WTC11 (cell line): ENCODE data around the gene OR1D5. TPM values are rescaled to one million over a fixed set of nuclear protein-coding genes. Genes with fewer than 3 reads are reported as not detected.

Experiments used
- ATAC-seq: fragments of 200-7000 bp; cut with Tn5 transposase; 2 replicates; pipeline ENCODE4 v1.10.0; 2021; ENCODE audit warnings: mild to moderate bottlenecking, moderate library complexity
- CTCF ChIA-PET: fragments of 300-600 bp; sonication (Branson Sonifier 250); formaldehyde crosslinking; loops from one replicate; lab custom pipeline; 2021; ENCODE audit warnings: antibody characterized with exemption; lab: Charles Lee
- POLR2A ChIA-PET: fragments of 350-600 bp; sonication (Branson Sonifier 250); formaldehyde crosslinking; loops from one replicate; lab custom pipeline; 2021; ENCODE audit warnings: antibody characterized with exemption; lab: Charles Lee
- DNase-seq: peaks from one replicate; pipeline ENCODE4 v3.0.0; 2021; ENCODE audit warnings: low spot score
- H3K27ac Mint-ChIP-seq: 2 replicates; pipeline ENCODE4 v1.8.0; 2021; ENCODE audit warnings: mixed read lengths
- H3K27me3 Mint-ChIP-seq: 2 replicates; pipeline ENCODE4 v1.8.0; 2021; ENCODE audit warnings: low read depth, mild to moderate bottlenecking, moderate library complexity, mixed read lengths
- H3K36me3 Mint-ChIP-seq: 2 replicates; pipeline ENCODE4 v1.8.0; 2021; ENCODE audit warnings: mixed read lengths
- H3K4me1 Mint-ChIP-seq: 2 replicates; pipeline ENCODE4 v1.8.0; 2022; ENCODE audit warnings: mixed read lengths
- H3K4me3 Mint-ChIP-seq: 2 replicates; pipeline ENCODE4 v1.8.0; 2021; ENCODE audit warnings: mild to moderate bottlenecking, moderate library complexity, mixed read lengths
- H3K9me3 Mint-ChIP-seq: 2 replicates; pipeline ENCODE4 v1.8.0; 2021; ENCODE audit warnings: mixed read lengths
- GABPB1 ChIP-seq: sonication (generic); formaldehyde crosslinking; IDR thresholded peaks from 2 replicates; pipeline ENCODE4 v1.8.1; 2023; ENCODE audit warnings: mild to moderate bottlenecking, missing genetic modification reagents
- IRF2 ChIP-seq: sonication (generic); formaldehyde crosslinking; IDR thresholded peaks from 2 replicates; pipeline ENCODE4 v1.8.0; 2022; ENCODE audit warnings: low read depth, missing genetic modification reagents, borderline replicate concordance
- JAZF1 ChIP-seq: fragments of 250-450 bp; sonication (Bioruptor Pico); IDR thresholded peaks from 2 replicates; pipeline ENCODE4 v1.9.0; 2021; ENCODE audit warnings: moderate library complexity, mild to moderate bottlenecking, inconsistent platforms
- JUN ChIP-seq: sonication (generic); formaldehyde crosslinking; IDR thresholded peaks from 2 replicates; pipeline ENCODE4 v1.8.0; 2023; ENCODE audit warnings: mild to moderate bottlenecking, missing genetic modification reagents
- MXD4 ChIP-seq: fragments of 250-450 bp; sonication (Bioruptor Pico); IDR thresholded peaks from 2 replicates; pipeline ENCODE4 v1.8.0; 2021; ENCODE audit warnings: mild to moderate bottlenecking, moderate library complexity, borderline replicate concordance
- NFATC4 ChIP-seq: fragments of 250-450 bp; sonication (Bioruptor Pico); IDR thresholded peaks from 2 replicates; pipeline ENCODE4 v1.9.0; 2021; ENCODE audit warnings: mild to moderate bottlenecking
- NR3C1 ChIP-seq: sonication (generic); formaldehyde crosslinking; conservative IDR thresholded peaks from 2 replicates; pipeline ENCODE4 v1.8.1; 2023; ENCODE audit warnings: low read depth, mild to moderate bottlenecking, missing genetic modification reagents
- PRRX2 ChIP-seq: fragments of 250-450 bp; sonication (Bioruptor Pico); IDR thresholded peaks from 2 replicates; pipeline ENCODE4 v1.8.0; 2021; ENCODE audit warnings: mild to moderate bottlenecking
- SMAD3 ChIP-seq: sonication (generic); formaldehyde crosslinking; IDR thresholded peaks from 2 replicates; pipeline ENCODE4 v1.8.0; 2022; ENCODE audit warnings: missing genetic modification reagents, mild to moderate bottlenecking, borderline replicate concordance
- TCF7 ChIP-seq: sonication (generic); formaldehyde crosslinking; IDR thresholded peaks from 2 replicates; pipeline ENCODE4 v1.8.0; 2022; ENCODE audit warnings: mild to moderate bottlenecking, low read depth, missing genetic modification reagents, moderate library complexity
- TEAD1 ChIP-seq: sonication (generic); formaldehyde crosslinking; IDR thresholded peaks from 2 replicates; pipeline ENCODE4 v1.8.0; 2022; ENCODE audit warnings: mild to moderate bottlenecking, missing genetic modification reagents
- ZNF121 ChIP-seq: sonication (generic); formaldehyde crosslinking; IDR thresholded peaks from 2 replicates; pipeline ENCODE4 v1.8.0; 2023; ENCODE audit warnings: missing genetic modification reagents
- ZNF219 ChIP-seq: sonication (generic); formaldehyde crosslinking; IDR thresholded peaks from 2 replicates; pipeline ENCODE4 v1.8.0; 2023; ENCODE audit warnings: missing genetic modification reagents, mild to moderate bottlenecking, borderline replicate concordance
- ZNF317 ChIP-seq: sonication (generic); formaldehyde crosslinking; IDR thresholded peaks from 2 replicates; pipeline ENCODE4 v1.8.1; 2023; ENCODE audit warnings: low read depth, mild to moderate bottlenecking, moderate library complexity, missing genetic modification reagents, borderline replicate concordance
- ZNF416 ChIP-seq: fragments of 250-450 bp; sonication (Bioruptor Pico); IDR thresholded peaks from 2 replicates; pipeline ENCODE4 v1.9.0; 2021; ENCODE audit warnings: mild to moderate bottlenecking, inconsistent platforms
- total RNA-seq: library from RNA; stranded (reverse); gene quantifications from 3 replicates; pipeline ENCODE4 v1.2.3, GENCODE V29; 2021
- TF ChIP-seq, protein P1 (sequence below): sonication (generic); formaldehyde crosslinking; IDR thresholded peaks from 2 replicates; pipeline ENCODE4 v1.8.0; 2022; ENCODE audit warnings: mild to moderate bottlenecking, missing genetic modification reagents
- TF ChIP-seq, protein P2 (sequence below): sonication (generic); formaldehyde crosslinking; IDR thresholded peaks from 2 replicates; pipeline ENCODE4 v1.8.1; 2023; ENCODE audit warnings: mild to moderate bottlenecking, missing genetic modification reagents
- TF ChIP-seq, protein P3 (sequence below): fragments of 250-450 bp; sonication (Bioruptor Pico); IDR thresholded peaks from 2 replicates; pipeline ENCODE4 v1.9.0; 2021; ENCODE audit warnings: mild to moderate bottlenecking
- TF ChIP-seq, protein P4 (sequence below): sonication (generic); formaldehyde crosslinking; IDR thresholded peaks from 2 replicates; pipeline ENCODE4 v1.8.0; 2022; ENCODE audit warnings: mild to moderate bottlenecking, missing genetic modification reagents
- TF ChIP-seq, protein P5 (sequence below): sonication (generic); formaldehyde crosslinking; conservative IDR thresholded peaks from 2 replicates; pipeline ENCODE4 v1.8.1; 2023; ENCODE audit warnings: mild to moderate bottlenecking, low read depth, missing genetic modification reagents, moderate library complexity
- TF ChIP-seq, protein P6 (sequence below): fragments of 250-450 bp; sonication (Bioruptor Pico); IDR thresholded peaks from 2 replicates; pipeline ENCODE4 v1.9.0; 2021; ENCODE audit warnings: mild to moderate bottlenecking
- TF ChIP-seq, protein P7 (sequence below): fragments of 250-450 bp; sonication (Bioruptor Pico); IDR thresholded peaks from 2 replicates; pipeline ENCODE4 v1.9.0; 2021; ENCODE audit warnings: moderate library complexity, mild to moderate bottlenecking, inconsistent platforms, borderline replicate concordance

OR1D5 gene
- total RNA-seq, 1 experiment from 2014 or later = not detected

DNA sequence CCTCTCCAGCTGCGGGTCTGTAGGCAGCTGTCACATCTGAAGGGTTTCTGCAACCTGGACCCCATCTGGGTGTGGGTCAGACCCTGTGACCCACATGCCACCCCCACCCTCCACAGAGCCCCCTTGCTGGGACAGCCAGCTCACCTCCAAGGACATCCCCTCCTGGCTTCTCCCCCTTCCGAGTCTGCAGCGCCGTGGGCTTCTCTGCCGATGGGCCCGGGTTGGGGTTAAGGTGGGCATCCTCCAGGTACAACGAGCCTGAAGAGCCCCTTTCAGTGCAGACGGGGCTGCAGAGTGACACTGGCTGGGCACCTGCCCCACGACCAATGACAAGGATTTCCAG, 28.9 kb downstream of the OR1D5 start:
- ChIA-PET POLR2A (no interaction called here), CTCF (interaction anchor here (0.5 kb wide), 1 partner anchor 340 kb away, joined by 7 read pairs; no protein-coding TSS in a partner anchor)
- Mint-ChIP-seq H3K9me3 (no peaks in the 10 kb centered on the region), H3K4me3 (no peak overlapping the region), H3K36me3 (peaks cover 12% of the 10 kb centered on the region), H3K4me1 (no peaks in the 10 kb centered on the region), H3K27ac (no peak overlapping the region), H3K27me3 (no peaks in the 10 kb centered on the region)
- TF ChIP-seq TCF7 (CRISPR knock-in tag) (no peak), TEAD1 (CRISPR knock-in tag) (no peak), IRF2 (CRISPR knock-in tag) (no peak), ZNF121 (no peak), JAZF1 (no peak), SMAD3 (CRISPR knock-in tag) (no peak), NR3C1 (CRISPR knock-in tag) (no peak), PRRX2 (CRISPR knock-in tag) (no peak), NFATC4 (CRISPR knock-in tag) (no peak), GABPB1 (CRISPR knock-in tag) (no peak), ZNF317 (no peak)
- TF ChIP-seq, protein P1, sequence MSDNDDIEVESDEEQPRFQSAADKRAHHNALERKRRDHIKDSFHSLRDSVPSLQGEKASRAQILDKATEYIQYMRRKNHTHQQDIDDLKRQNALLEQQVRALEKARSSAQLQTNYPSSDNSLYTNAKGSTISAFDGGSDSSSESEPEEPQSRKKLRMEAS (CRISPR knock-in tag) = no peak
- TF ChIP-seq, protein P2, sequence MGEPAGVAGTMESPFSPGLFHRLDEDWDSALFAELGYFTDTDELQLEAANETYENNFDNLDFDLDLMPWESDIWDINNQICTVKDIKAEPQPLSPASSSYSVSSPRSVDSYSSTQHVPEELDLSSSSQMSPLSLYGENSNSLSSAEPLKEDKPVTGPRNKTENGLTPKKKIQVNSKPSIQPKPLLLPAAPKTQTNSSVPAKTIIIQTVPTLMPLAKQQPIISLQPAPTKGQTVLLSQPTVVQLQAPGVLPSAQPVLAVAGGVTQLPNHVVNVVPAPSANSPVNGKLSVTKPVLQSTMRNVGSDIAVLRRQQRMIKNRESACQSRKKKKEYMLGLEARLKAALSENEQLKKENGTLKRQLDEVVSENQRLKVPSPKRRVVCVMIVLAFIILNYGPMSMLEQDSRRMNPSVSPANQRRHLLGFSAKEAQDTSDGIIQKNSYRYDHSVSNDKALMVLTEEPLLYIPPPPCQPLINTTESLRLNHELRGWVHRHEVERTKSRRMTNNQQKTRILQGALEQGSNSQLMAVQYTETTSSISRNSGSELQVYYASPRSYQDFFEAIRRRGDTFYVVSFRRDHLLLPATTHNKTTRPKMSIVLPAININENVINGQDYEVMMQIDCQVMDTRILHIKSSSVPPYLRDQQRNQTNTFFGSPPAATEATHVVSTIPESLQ (CRISPR knock-in tag) = no peak
- TF ChIP-seq, protein P3, sequence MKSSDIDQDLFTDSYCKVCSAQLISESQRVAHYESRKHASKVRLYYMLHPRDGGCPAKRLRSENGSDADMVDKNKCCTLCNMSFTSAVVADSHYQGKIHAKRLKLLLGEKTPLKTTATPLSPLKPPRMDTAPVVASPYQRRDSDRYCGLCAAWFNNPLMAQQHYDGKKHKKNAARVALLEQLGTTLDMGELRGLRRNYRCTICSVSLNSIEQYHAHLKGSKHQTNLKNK (CRISPR knock-in tag) = no peak
- TF ChIP-seq, protein P4, sequence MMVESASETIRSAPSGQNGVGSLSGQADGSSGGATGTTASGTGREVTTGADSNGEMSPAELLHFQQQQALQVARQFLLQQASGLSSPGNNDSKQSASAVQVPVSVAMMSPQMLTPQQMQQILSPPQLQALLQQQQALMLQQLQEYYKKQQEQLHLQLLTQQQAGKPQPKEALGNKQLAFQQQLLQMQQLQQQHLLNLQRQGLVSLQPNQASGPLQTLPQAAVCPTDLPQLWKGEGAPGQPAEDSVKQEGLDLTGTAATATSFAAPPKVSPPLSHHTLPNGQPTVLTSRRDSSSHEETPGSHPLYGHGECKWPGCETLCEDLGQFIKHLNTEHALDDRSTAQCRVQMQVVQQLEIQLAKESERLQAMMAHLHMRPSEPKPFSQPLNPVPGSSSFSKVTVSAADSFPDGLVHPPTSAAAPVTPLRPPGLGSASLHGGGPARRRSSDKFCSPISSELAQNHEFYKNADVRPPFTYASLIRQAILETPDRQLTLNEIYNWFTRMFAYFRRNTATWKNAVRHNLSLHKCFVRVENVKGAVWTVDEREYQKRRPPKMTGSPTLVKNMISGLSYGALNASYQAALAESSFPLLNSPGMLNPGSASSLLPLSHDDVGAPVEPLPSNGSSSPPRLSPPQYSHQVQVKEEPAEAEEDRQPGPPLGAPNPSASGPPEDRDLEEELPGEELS = no peak
- TF ChIP-seq, protein P5, sequence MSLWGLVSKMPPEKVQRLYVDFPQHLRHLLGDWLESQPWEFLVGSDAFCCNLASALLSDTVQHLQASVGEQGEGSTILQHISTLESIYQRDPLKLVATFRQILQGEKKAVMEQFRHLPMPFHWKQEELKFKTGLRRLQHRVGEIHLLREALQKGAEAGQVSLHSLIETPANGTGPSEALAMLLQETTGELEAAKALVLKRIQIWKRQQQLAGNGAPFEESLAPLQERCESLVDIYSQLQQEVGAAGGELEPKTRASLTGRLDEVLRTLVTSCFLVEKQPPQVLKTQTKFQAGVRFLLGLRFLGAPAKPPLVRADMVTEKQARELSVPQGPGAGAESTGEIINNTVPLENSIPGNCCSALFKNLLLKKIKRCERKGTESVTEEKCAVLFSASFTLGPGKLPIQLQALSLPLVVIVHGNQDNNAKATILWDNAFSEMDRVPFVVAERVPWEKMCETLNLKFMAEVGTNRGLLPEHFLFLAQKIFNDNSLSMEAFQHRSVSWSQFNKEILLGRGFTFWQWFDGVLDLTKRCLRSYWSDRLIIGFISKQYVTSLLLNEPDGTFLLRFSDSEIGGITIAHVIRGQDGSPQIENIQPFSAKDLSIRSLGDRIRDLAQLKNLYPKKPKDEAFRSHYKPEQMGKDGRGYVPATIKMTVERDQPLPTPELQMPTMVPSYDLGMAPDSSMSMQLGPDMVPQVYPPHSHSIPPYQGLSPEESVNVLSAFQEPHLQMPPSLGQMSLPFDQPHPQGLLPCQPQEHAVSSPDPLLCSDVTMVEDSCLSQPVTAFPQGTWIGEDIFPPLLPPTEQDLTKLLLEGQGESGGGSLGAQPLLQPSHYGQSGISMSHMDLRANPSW (CRISPR knock-in tag) = no peak
- ATAC-seq (no peak), DNase-seq (no peak)

DNA sequence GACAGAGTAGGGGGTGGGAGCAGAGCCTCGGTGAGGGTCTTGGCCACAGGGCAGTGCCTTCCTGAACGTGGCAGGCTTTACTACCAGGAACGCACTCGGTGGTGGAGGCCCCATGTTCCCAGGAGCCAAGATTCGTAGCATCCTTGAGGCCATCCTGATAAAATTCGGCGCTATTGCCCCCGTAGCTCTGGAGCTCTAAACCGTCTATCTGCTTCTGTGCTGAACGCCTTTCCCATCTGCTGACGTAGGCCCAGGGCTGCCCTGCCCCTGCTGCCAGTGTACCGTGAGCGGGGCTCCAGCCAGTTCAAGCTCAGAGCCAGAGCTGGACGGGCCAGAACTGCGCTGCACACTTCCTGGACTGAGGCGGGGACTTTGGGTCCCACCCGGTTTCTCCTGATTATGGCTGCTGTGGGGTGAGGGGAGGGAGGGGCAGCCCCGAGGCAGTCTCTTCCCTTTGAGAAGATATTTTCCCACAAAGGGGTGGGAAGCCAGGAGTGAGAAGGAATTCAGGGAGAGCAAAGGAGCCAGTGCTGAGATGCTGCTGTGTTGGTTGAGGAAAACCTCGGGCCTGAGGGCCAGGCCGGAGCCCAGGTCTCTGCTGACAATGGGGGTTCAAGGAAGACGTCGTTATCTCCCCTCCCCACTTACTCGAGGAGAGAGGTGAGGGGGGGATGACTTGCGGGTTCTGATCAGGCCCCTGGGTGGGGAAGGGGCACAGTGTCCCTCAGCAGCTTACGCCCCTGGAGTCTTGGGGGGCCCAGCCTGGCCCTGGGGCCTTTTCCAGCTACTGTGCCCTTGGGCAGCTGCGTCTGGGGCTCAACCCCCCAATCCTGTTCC, 29.4 kb downstream of the OR1D5 start:
- ChIA-PET CTCF (interaction anchor here (0.5 to 1.7 kb wide), 2 partner anchors 10 to 341 kb away, joined by 4 to 7 read pairs; no protein-coding TSS in a partner anchor), POLR2A (no interaction called here)
- H3K4me1 Mint-ChIP-seq = no peaks in the 10 kb centered on the region
- DNase-seq (no peak), ATAC-seq (no peak)
- peaks cover 17% of the 10 kb centered on the region for H3K36me3 Mint-ChIP-seq
- H3K4me3 Mint-ChIP-seq = no peak overlapping the region
- H3K9me3 Mint-ChIP-seq = no peaks in the 10 kb centered on the region
- H3K27ac Mint-ChIP-seq = no peak overlapping the region
- no peaks in the 10 kb centered on the region for H3K27me3 Mint-ChIP-seq
- TF ChIP-seq ZNF416 (CRISPR knock-in tag) (no peak), MXD4 (CRISPR knock-in tag) (no peak), JUN (no peak), IRF2 (CRISPR knock-in tag) (no peak), ZNF219 (CRISPR knock-in tag) (no peak)
- TF ChIP-seq, protein P6, sequence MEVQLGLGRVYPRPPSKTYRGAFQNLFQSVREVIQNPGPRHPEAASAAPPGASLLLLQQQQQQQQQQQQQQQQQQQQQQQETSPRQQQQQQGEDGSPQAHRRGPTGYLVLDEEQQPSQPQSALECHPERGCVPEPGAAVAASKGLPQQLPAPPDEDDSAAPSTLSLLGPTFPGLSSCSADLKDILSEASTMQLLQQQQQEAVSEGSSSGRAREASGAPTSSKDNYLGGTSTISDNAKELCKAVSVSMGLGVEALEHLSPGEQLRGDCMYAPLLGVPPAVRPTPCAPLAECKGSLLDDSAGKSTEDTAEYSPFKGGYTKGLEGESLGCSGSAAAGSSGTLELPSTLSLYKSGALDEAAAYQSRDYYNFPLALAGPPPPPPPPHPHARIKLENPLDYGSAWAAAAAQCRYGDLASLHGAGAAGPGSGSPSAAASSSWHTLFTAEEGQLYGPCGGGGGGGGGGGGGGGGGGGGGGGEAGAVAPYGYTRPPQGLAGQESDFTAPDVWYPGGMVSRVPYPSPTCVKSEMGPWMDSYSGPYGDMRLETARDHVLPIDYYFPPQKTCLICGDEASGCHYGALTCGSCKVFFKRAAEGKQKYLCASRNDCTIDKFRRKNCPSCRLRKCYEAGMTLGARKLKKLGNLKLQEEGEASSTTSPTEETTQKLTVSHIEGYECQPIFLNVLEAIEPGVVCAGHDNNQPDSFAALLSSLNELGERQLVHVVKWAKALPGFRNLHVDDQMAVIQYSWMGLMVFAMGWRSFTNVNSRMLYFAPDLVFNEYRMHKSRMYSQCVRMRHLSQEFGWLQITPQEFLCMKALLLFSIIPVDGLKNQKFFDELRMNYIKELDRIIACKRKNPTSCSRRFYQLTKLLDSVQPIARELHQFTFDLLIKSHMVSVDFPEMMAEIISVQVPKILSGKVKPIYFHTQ (CRISPR knock-in tag) = no peak
- TF ChIP-seq, protein P7, sequence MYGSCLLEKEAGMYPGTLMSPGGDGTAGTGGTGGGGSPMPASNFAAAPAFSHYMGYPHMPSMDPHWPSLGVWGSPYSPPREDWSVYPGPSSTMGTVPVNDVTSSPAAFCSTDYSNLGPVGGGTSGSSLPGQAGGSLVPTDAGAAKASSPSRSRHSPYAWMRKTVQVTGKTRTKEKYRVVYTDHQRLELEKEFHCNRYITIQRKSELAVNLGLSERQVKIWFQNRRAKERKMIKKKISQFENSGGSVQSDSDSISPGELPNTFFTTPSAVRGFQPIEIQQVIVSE = no peak
